ENCODE measurements around the gene WDR35.

WDR35 gene

GRCh38 chr2:19870792-19871191, 119.1 kb downstream of the WDR35 start:
- Histone ChIP-seq H3K36me3 (ENCODE audit: control insufficient read depth in 1 of 2, insufficient read depth in 2 of 2, low read depth in 1 of 2, low read length in 2 of 2) (peaks cover 1 to 3% of the 10 kb centered on the region in 2 experiments), H2AFZ (ENCODE audit: low read depth, low read length) (no peak overlapping the region), H3K18ac (ENCODE audit: low read depth in 1 of 2, low read length in 2 of 2) (no peak overlapping the region), H3K79me1 (replicated peaks; ENCODE audit: low read length, poor library complexity, severe bottlenecking) (no peaks in the 10 kb centered on the region), H2BK120ac (ENCODE audit: low read depth, low read length) (no peak overlapping the region), H2BK12ac (ENCODE audit: low read length in 2 of 2) (no peak overlapping the region), H3K4ac (ENCODE audit: low read depth in 1 of 2, low read length in 2 of 2) (no peak overlapping the region), H3K9me3 (ENCODE audit: control insufficient read depth, low read length) (no peaks in the 10 kb centered on the region), H3K27ac (ENCODE audit: low read length, poor library complexity, severe bottlenecking) (no peak overlapping the region), H4K91ac (ENCODE audit: low read length) (no peak overlapping the region), H3K4me1 (ENCODE audit: control insufficient read depth, insufficient read depth, low read depth, low read length) (peaks cover 22% of the 10 kb centered on the region), H3K4me2 (ENCODE audit: low read length, poor library complexity, severe bottlenecking) (no peak overlapping the region), H3K9ac (ENCODE audit: low read length) (no peak overlapping the region), H4K8ac (ENCODE audit: low read length) (no peak overlapping the region), H3K27me3 (ENCODE audit: control insufficient read depth in 1 of 2, insufficient read depth in 1 of 2, low read length in 2 of 2) (peaks cover 0 to 5% of the 10 kb centered on the region in 2 experiments), H2BK15ac (ENCODE audit: low read depth, poor library complexity, severe bottlenecking) (no peak overlapping the region), H3K4me3 (ENCODE audit: insufficient read depth in 1 of 2, low read depth in 1 of 2, low read length in 2 of 2) (no peak overlapping the region), H3K23ac (ENCODE audit: low read length in 2 of 2) (no peak overlapping the region), H2BK5ac (ENCODE audit: low read depth, low read length, poor library complexity, severe bottlenecking) (no peak overlapping the region), H3K14ac (ENCODE audit: low read length in 2 of 2) (no peak overlapping the region), H2AK5ac (ENCODE audit: low read length, severe bottlenecking) (no peak overlapping the region)
- no peak for DNase-seq
- 75% methylated on average over 4 of the region's 4 CpGs for WGBS

GRCh38 chr2:19868701-19869580, 121.0 kb downstream of the WDR35 start:
- Histone ChIP-seq H3K79me1 (replicated peaks; ENCODE audit: low read length, poor library complexity, severe bottlenecking) (no peaks in the 10 kb centered on the region), H4K91ac (ENCODE audit: low read length) (no peak overlapping the region), H3K14ac (ENCODE audit: low read length in 2 of 2) (no peak overlapping the region), H3K9ac (ENCODE audit: low read length) (peak overlapping the region; percentile 83), H3K23ac (ENCODE audit: low read length in 2 of 2) (no peak overlapping the region), H2AK5ac (ENCODE audit: low read length, severe bottlenecking) (peak overlapping the region; percentile 49), H2BK12ac (ENCODE audit: low read length in 2 of 2) (peak overlapping the region in 1 of 2 experiments; percentile 79), H4K8ac (ENCODE audit: low read length) (peak overlapping the region; percentile 90), H2AFZ (ENCODE audit: low read depth, low read length) (peak overlapping the region; percentile 62), H3K4me1 (ENCODE audit: control insufficient read depth, insufficient read depth, low read depth, low read length) (peaks cover 23% of the 10 kb centered on the region), H3K4me3 (ENCODE audit: insufficient read depth in 1 of 2, low read depth in 1 of 2, low read length in 2 of 2) (peak overlapping the region; percentile 51 to 79), H3K4me2 (ENCODE audit: low read length, poor library complexity, severe bottlenecking) (peak overlapping the region; percentile 74), H3K9me3 (ENCODE audit: control insufficient read depth, low read length) (no peaks in the 10 kb centered on the region), H3K27ac (ENCODE audit: low read length, poor library complexity, severe bottlenecking) (no peak overlapping the region), H3K27me3 (ENCODE audit: control insufficient read depth in 1 of 2, insufficient read depth in 1 of 2, low read length in 2 of 2) (peaks cover 0 to 5% of the 10 kb centered on the region in 2 experiments), H3K18ac (ENCODE audit: low read depth in 1 of 2, low read length in 2 of 2) (peak overlapping the region; percentile 26 to 54), H2BK15ac (ENCODE audit: low read depth, poor library complexity, severe bottlenecking) (peak overlapping the region; percentile 87), H2BK5ac (ENCODE audit: low read depth, low read length, poor library complexity, severe bottlenecking) (peak overlapping the region; percentile 22), H2BK120ac (ENCODE audit: low read depth, low read length) (peak overlapping the region; percentile 29), H3K36me3 (ENCODE audit: control insufficient read depth in 1 of 2, insufficient read depth in 2 of 2, low read depth in 1 of 2, low read length in 2 of 2) (peaks cover 0 to 3% of the 10 kb centered on the region in 2 experiments), H3K4ac (ENCODE audit: low read depth in 1 of 2, low read length in 2 of 2) (peak overlapping the region; percentile 39 to 78)
- peak; percentile 28 for DNase-seq
- WGBS = 23% methylated on average over 51 of the region's 52 CpGs

- Histone ChIP-seq H3K4me3 (ENCODE audit: insufficient read depth in 1 of 2, low read depth in 1 of 2, low read length in 2 of 2) (peak overlapping the region in 1 of 2 experiments; percentile 79), H4K91ac (ENCODE audit: low read length) (no peak overlapping the region), H2BK5ac (ENCODE audit: low read depth, low read length, poor library complexity, severe bottlenecking) (peak overlapping the region; percentile 8), H2BK120ac (ENCODE audit: low read depth, low read length) (no peak overlapping the region), H3K36me3 (ENCODE audit: control insufficient read depth in 1 of 2, insufficient read depth in 2 of 2, low read depth in 1 of 2, low read length in 2 of 2) (peaks cover 0 to 3% of the 10 kb centered on the region in 2 experiments), H3K9ac (ENCODE audit: low read length) (peak overlapping the region; percentile 83), H3K14ac (ENCODE audit: low read length in 2 of 2) (no peak overlapping the region), H2AK5ac (ENCODE audit: low read length, severe bottlenecking) (no peak overlapping the region), H3K4me1 (ENCODE audit: control insufficient read depth, insufficient read depth, low read depth, low read length) (peaks cover 29% of the 10 kb centered on the region), H2AFZ (ENCODE audit: low read depth, low read length) (no peak overlapping the region), H3K23ac (ENCODE audit: low read length in 2 of 2) (no peak overlapping the region), H3K79me1 (replicated peaks; ENCODE audit: low read length, poor library complexity, severe bottlenecking) (no peaks in the 10 kb centered on the region), H3K27me3 (ENCODE audit: control insufficient read depth in 1 of 2, insufficient read depth in 1 of 2, low read length in 2 of 2) (peaks cover 0 to 5% of the 10 kb centered on the region in 2 experiments), H4K8ac (ENCODE audit: low read length) (peak overlapping the region; percentile 90), H3K18ac (ENCODE audit: low read depth in 1 of 2, low read length in 2 of 2) (peak overlapping the region in 1 of 2 experiments; percentile 25), H3K4me2 (ENCODE audit: low read length, poor library complexity, severe bottlenecking) (no peak overlapping the region), H3K4ac (ENCODE audit: low read depth in 1 of 2, low read length in 2 of 2) (peak overlapping the region in 1 of 2 experiments; percentile 39), H3K9me3 (ENCODE audit: control insufficient read depth, low read length) (no peaks in the 10 kb centered on the region), H3K27ac (ENCODE audit: low read length, poor library complexity, severe bottlenecking) (no peak overlapping the region), H2BK12ac (ENCODE audit: low read length in 2 of 2) (no peak overlapping the region), H2BK15ac (ENCODE audit: low read depth, poor library complexity, severe bottlenecking) (peak overlapping the region; percentile 87)
- WGBS = 85% methylated on average over 6 of the region's 7 CpGs
- DNase-seq = no peak
These were observed 121.7 kb downstream of the WDR35 start for GRCh38 chr2:19868224-19868623.

DNA sequence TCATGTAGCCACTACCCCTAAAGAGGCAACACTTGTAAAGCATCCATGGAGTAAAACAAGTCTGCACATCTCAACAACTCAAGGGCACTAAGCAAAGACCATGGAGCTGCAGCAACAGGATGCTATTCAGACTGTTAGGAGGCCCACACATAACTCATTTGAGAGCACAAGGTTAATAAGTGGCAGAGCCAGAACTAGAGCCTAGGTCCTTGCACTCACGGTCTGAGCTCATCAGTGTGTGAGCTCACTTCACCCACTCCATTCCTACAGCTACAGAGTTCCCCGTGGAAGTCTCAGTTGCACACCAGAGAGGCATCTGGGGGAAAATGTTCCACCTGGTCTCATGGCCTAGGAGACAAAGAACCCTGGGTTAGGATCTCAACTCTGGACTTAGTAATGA, 123.1 kb downstream of the WDR35 start:
- H3K4me2 ChIP-seq (ENCODE audit: low read length, poor library complexity, severe bottlenecking) = no peak overlapping the region
- 88% methylated on average over 2 of the region's 2 CpGs for WGBS
- H3K23ac ChIP-seq (ENCODE audit: low read length in 2 of 2) = no peak overlapping the region
- no peak for DNase-seq
- H3K27ac ChIP-seq (ENCODE audit: low read length, poor library complexity, severe bottlenecking) = peak overlapping the region; percentile 41
- no peak overlapping the region for H3K18ac ChIP-seq (ENCODE audit: low read depth in 1 of 2, low read length in 2 of 2)
- no peak overlapping the region for H2BK120ac ChIP-seq (ENCODE audit: low read depth, low read length)
- H3K36me3 ChIP-seq (ENCODE audit: control insufficient read depth in 1 of 2, insufficient read depth in 2 of 2, low read depth in 1 of 2, low read length in 2 of 2) = no peaks in the 10 kb centered on the region
- H2BK15ac ChIP-seq (ENCODE audit: low read depth, poor library complexity, severe bottlenecking) = no peak overlapping the region
- no peaks in the 10 kb centered on the region for H3K9me3 ChIP-seq (ENCODE audit: control insufficient read depth, low read length)
- no peak overlapping the region for H3K9ac ChIP-seq (ENCODE audit: low read length)
- no peak overlapping the region for H2AK5ac ChIP-seq (ENCODE audit: low read length, severe bottlenecking)
- H4K91ac ChIP-seq (ENCODE audit: low read length) = no peak overlapping the region
- no peaks in the 10 kb centered on the region for H3K79me1 ChIP-seq (replicated peaks; ENCODE audit: low read length, poor library complexity, severe bottlenecking)
- H2BK5ac ChIP-seq (ENCODE audit: low read depth, low read length, poor library complexity, severe bottlenecking) = no peak overlapping the region
- H2AFZ ChIP-seq (ENCODE audit: low read depth, low read length) = no peak overlapping the region
- H3K4ac ChIP-seq (ENCODE audit: low read depth in 1 of 2, low read length in 2 of 2) = no peak overlapping the region
- H2BK12ac ChIP-seq (ENCODE audit: low read length in 2 of 2) = no peak overlapping the region
- no peak overlapping the region for H3K14ac ChIP-seq (ENCODE audit: low read length in 2 of 2)
- H3K4me1 ChIP-seq (ENCODE audit: control insufficient read depth, insufficient read depth, low read depth, low read length) = peaks cover 35% of the 10 kb centered on the region
- no peak overlapping the region for H4K8ac ChIP-seq (ENCODE audit: low read length)
- no peak overlapping the region for H3K4me3 ChIP-seq (ENCODE audit: insufficient read depth in 1 of 2, low read depth in 1 of 2, low read length in 2 of 2)
- H3K27me3 ChIP-seq (ENCODE audit: control insufficient read depth in 1 of 2, insufficient read depth in 1 of 2, low read length in 2 of 2) = peaks cover 0 to 5% of the 10 kb centered on the region in 2 experiments
